Neutrophil (primary cell): Measurements from ENCODE around the gene DAAM2.

Experiments
- H3K27ac ChIP-seq: fragments of 200-600 bp; sonication (generic); 2 replicates; pipeline ENCODE4 v1.5.1; 2016; ENCODE audit warnings: mild to moderate bottlenecking, moderate library complexity
- H3K27me3 ChIP-seq: fragments of 200-600 bp; sonication (generic); 2 replicates; pipeline ENCODE4 v1.6.0; 2016; ENCODE audit warnings: mild to moderate bottlenecking
- H3K36me3 ChIP-seq: fragments of 200-600 bp; sonication (generic); 2 replicates; pipeline ENCODE4 v1.5.1; 2017
- H3K4me1 ChIP-seq, 2 experiments: fragments of 200-600 bp in 1 of 2; sonication (generic) in 1 of 2; 1 replicate in 1 of 2; 2 replicates in 1 of 2; pipeline versions ENCODE4 v1.5.1 to v1.6.1; 2013 to 2016; ENCODE audit warnings: low read depth in 1 of 2, low read length in 1 of 2, mild to moderate bottlenecking in 1 of 2, moderate library complexity in 1 of 2; ENCODE audit not compliant: control insufficient read depth in 1 of 2, insufficient read depth in 1 of 2
- H3K4me3 ChIP-seq, 2 experiments: fragments of 200-600 bp in 1 of 2; sonication (generic) in 1 of 2; 1 replicate in 1 of 2; 2 replicates in 1 of 2; pipeline ENCODE4 v1.5.1; 2013 to 2016; ENCODE audit warnings: low read depth in 1 of 2, low read length in 1 of 2, mild to moderate bottlenecking in 1 of 2, moderate library complexity in 1 of 2
- H3K9me3 ChIP-seq: fragments of 200-600 bp; sonication (generic); 2 replicates; pipeline ENCODE4 v1.5.1; 2016
- CTCF ChIP-seq: fragments of 200-600 bp; sonication (generic); IDR thresholded peaks from 2 replicates; pipeline ENCODE4 v1.5.1; 2016; ENCODE audit warnings: antibody characterized with exemption

The DAAM2 gene

GRCh38 chr6:39804466-39805065, 12.4 kb downstream of the DAAM2 start:
- no peak overlapping the region for H3K4me3 ChIP-seq
- no peaks in the 10 kb centered on the region for H3K9me3 ChIP-seq
- H3K36me3 ChIP-seq: no peaks in the 10 kb centered on the region
- no peak for TF ChIP-seq CTCF
- H3K27me3 ChIP-seq: peaks cover 88% of the 10 kb centered on the region
- peaks cover 6 to 7% of the 10 kb centered on the region in 2 experiments for H3K4me1 ChIP-seq
- no peak overlapping the region for H3K27ac ChIP-seq

GRCh38 chr6:39806278-39806677, 14.1 kb downstream of the DAAM2 start:
- peaks cover 92% of the 10 kb centered on the region for H3K27me3 ChIP-seq
- no peak overlapping the region for H3K4me3 ChIP-seq
- H3K27ac ChIP-seq: no peak overlapping the region
- no peak for TF ChIP-seq CTCF
- H3K9me3 ChIP-seq: no peaks in the 10 kb centered on the region
- H3K36me3 ChIP-seq: no peaks in the 10 kb centered on the region
- peaks cover 6 to 7% of the 10 kb centered on the region in 2 experiments for H3K4me1 ChIP-seq

GRCh38 chr6:39808346-39808745, 16.2 kb downstream of the DAAM2 start:
- Histone ChIP-seq H3K27ac (no peak overlapping the region), H3K27me3 (peaks cover 87% of the 10 kb centered on the region), H3K4me1 (peaks cover 11 to 14% of the 10 kb centered on the region in 2 experiments), H3K36me3 (no peaks in the 10 kb centered on the region), H3K4me3 (no peak overlapping the region), H3K9me3 (no peaks in the 10 kb centered on the region)
- TF ChIP-seq CTCF: no peak

GRCh38 chr6:39808964-39809363, 16.8 kb downstream of the DAAM2 start:
- Histone ChIP-seq H3K27me3 (peaks cover 81% of the 10 kb centered on the region), H3K4me3 (no peak overlapping the region), H3K9me3 (no peaks in the 10 kb centered on the region), H3K36me3 (no peaks in the 10 kb centered on the region), H3K27ac (no peak overlapping the region), H3K4me1 (peaks cover 12 to 16% of the 10 kb centered on the region in 2 experiments)
- TF ChIP-seq CTCF: no peak

- H3K4me1 ChIP-seq: peaks cover 14 to 21% of the 10 kb centered on the region in 2 experiments
- peaks cover 54% of the 10 kb centered on the region for H3K27me3 ChIP-seq
- no peaks in the 10 kb centered on the region for H3K36me3 ChIP-seq
- no peak for TF ChIP-seq CTCF
- H3K4me3 ChIP-seq: no peak overlapping the region
- no peaks in the 10 kb centered on the region for H3K9me3 ChIP-seq
- H3K27ac ChIP-seq: no peak overlapping the region
Observed at GRCh38 chr6:39811835-39812345, 19.7 kb downstream of the DAAM2 start.
